Dermis blood vessel endothelial cell (primary cell): ENCODE data around the gene PCSK4. TPM values are rescaled to one million over a fixed set of nuclear protein-coding genes. Genes with fewer than 3 reads are reported as not detected.

Experiments used
- DNase-seq: peaks from one replicate; pipeline ENCODE4 v3.0.0; 2010
- total RNA-seq: library from RNA; depleted of rRNA; stranded (reverse); fragments of >200 nt; gene quantifications from 2 replicates; pipeline ENCODE4 v1.2.3, GENCODE V29; 2014

Gene PCSK4
- total RNA-seq, 1 donor from 2014 or later, result 0.68 TPM

GRCh38 chr19:1470055-1470304 lies 20.2 kb downstream of the PCSK4 start:
- no peak for DNase-seq

GRCh38 chr19:1469255-1470054 lies 20.7 kb downstream of the PCSK4 start:
- no peak for DNase-seq

- peak; percentile 41 for DNase-seq
Observed at GRCh38 chr19:1468821-1469254, 21.3 kb downstream of the PCSK4 start.

- DNase-seq, result no peak
Observed at GRCh38 chr19:1468274-1468820, 21.8 kb downstream of the PCSK4 start.

GRCh38 chr19:1467490-1468273 lies 22.5 kb downstream of the PCSK4 start:
- DNase-seq, result no peak

- no peak for DNase-seq
Observed at GRCh38 chr19:1467215-1467489, 23.0 kb downstream of the PCSK4 start.

GRCh38 chr19:1466461-1467214 lies 23.5 kb downstream of the PCSK4 start:
- no peak for DNase-seq

GRCh38 chr19:1466018-1466460 lies 24.1 kb downstream of the PCSK4 start:
- DNase-seq, result no peak

GRCh38 chr19:1465191-1466016 lies 24.7 kb downstream of the PCSK4 start:
- DNase-seq, result peak; percentile 76

- DNase-seq, result no peak
Observed at GRCh38 chr19:1461862-1462261, 28.3 kb downstream of the PCSK4 start.

GRCh38 chr19:1460033-1460995 lies 29.8 kb downstream of the PCSK4 start:
- DNase-seq, result no peak

- DNase-seq, result no peak
Observed at GRCh38 chr19:1459479-1459878, 30.7 kb downstream of the PCSK4 start.

- DNase-seq, result no peak
Observed at GRCh38 chr19:1457892-1458291, 32.3 kb downstream of the PCSK4 start.

- DNase-seq, result no peak
Observed at GRCh38 chr19:1457031-1457739, 33.0 kb downstream of the PCSK4 start.

- no peak for DNase-seq
Observed at GRCh38 chr19:1456121-1456900, 33.8 kb downstream of the PCSK4 start.

- peak; percentile 60 for DNase-seq
Observed at GRCh38 chr19:1455336-1456120, 34.6 kb downstream of the PCSK4 start.

GRCh38 chr19:1455002-1455335 lies 35.2 kb downstream of the PCSK4 start:
- DNase-seq, result peak; percentile 84

GRCh38 chr19:1453525-1454364 lies 36.4 kb downstream of the PCSK4 start:
- DNase-seq, result peak; percentile 31
